Non-pigmented ciliary epithelial cell (primary cell): ENCODE measurements around the gene PTTG1IP.

Experiments
- DNase-seq: peaks from one replicate; pipeline ENCODE4 v3.0.0-alpha.2; 2010; ENCODE audit warnings: low read depth

PTTG1IP gene

DNA sequence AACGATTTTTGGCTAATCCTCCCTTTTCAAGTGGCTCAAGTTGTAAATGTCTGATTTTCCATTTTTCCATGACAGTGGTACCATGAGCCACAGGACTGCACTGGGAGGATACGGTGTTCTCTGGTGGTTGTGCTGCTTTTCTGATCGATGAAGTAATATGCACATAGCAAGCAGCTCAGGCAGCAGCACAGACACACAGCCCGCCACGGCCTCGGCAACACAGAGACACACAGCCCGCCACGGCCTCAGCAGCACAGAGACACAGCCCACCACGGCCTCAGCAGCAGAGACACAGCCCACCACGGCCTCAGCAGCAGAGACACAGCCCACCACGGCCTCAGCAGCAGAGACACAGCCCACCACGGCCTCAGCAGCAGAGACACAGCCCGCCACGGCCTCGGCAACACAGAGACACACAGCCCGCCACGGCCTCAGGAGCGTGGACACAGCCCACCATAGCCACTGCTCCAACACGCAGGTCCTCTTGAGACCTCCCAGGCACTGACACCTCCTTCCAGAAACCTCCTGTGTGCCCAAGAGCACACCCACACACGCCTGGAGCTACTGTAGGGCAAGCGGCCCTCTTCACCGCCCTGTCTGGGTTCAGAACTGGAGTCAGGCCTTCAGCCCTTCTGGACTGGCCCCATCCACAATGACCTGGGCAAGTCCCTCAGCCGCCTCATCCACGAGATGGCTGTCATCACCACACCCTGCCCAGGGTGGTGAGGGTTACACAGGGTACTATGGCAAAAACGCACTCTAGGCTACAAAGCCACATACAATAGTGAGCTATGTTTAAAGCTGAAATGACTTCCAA lies 10.4 kb downstream of the PTTG1IP start:
- no peak for DNase-seq

DNA sequence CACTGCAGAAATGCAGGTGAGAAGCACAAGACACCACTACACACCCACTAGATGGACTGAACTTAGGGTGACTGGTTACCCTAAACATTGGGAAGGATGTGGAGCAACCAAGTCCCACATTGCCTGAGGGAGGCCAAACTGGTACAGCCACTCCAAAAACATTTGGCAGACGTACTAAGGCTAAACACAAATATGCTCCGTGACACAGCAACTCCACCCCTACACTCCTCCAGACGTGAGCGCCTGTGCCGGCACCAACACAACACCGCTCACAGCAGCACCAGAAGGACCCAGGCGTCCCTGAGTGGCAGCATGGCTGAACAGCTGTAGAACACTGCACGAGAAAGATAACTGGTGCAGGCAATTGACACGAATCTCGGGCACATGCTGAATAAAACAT lies 14.7 kb downstream of the PTTG1IP start:
- no peak for DNase-seq

DNA sequence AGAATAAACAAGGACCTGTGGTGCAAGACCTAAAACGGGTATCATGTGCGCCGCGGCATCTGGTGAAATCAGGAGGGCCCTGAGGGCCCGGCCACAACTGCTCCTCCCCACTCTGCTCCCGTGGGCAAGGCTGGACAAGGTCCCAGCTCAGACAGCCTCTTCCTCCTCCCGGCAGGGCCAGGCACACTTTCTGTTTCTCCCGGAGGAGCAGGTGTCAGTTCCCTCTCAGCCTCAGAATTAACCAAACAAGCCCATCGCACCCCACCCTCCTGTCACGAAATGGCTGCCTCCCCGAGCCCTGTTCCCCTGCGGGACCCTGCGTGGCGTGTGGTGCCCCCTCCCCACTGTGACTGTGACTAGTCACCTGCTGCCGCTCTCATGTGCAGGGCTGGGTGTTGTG lies 15.2 kb downstream of the PTTG1IP start:
- no peak for DNase-seq

DNA sequence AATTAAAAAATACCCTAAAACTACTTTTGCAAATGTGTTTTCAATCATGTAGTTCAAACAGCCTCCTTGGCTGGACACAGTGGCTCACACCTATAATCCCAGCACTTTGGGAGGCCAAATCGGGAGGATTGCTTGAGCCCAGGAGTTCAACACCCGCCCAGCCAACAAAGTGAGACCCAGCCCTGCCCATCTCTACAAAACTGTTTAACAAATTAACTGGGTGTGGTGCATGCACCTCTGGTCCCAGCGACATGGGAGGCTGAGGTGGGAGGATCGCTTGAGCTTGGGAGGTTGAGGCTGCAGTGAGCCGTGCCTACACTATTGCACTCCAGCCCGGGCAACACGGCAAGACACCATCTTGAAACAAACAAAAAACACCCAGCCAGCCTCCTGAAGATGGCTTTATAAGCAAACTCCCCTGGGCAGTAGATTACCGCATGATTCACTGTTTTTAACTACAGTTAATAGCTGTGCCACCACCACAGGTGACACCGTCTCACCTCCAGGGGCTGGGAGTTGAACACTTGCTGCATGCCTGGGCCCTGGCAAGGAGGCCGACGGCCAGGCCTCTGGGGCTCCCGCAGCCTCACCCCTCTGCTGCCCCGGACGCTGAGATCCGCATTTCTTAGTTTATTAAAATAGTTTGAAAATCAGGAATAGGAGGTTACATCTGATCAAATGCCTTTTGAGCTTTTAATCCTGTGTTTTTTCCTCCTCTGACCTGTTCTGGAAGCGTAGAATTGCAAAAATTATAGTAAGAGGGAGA lies 16.2 kb downstream of the PTTG1IP start:
- no peak for DNase-seq

DNA sequence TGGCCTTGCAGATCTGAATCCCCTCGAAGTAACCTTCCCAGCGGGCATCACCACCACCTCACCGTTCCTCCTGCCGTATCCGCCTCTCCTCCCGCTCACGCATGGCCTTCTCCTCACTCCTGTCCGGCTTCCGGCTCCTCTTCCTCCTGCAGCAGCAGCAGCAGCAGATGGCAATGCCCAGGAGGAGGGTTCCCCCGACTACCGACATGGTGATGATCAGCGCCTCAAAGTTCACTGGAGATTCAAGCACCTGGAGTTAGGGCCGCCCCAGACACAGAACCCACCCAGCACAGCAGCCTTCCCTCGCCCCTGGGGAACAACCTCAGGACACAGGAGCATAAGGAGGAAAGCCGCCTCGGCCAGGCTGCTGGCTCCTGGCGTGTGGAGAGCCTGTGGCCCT lies 17.4 kb downstream of the PTTG1IP start:
- DNase-seq = no peak

DNA sequence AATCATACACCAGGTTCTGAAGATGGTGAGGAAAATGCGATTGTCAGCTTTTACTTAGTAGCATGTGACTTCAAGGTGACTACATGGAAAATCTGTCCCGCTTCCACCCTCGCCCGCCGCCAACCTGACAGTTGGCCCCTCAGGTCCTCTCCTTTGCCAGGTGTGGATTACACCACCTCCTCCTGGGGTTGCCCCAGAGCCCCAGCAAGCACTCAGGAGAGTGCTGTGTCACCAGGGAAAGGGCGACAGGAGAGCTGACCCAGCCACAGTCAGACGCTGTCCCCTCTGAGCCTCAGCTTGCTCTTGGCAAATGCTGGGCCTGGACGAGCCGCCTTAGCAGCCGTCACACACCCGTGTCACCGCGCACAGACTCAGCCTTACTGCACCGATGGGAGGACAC lies 17.9 kb downstream of the PTTG1IP start:
- DNase-seq = no peak

DNA sequence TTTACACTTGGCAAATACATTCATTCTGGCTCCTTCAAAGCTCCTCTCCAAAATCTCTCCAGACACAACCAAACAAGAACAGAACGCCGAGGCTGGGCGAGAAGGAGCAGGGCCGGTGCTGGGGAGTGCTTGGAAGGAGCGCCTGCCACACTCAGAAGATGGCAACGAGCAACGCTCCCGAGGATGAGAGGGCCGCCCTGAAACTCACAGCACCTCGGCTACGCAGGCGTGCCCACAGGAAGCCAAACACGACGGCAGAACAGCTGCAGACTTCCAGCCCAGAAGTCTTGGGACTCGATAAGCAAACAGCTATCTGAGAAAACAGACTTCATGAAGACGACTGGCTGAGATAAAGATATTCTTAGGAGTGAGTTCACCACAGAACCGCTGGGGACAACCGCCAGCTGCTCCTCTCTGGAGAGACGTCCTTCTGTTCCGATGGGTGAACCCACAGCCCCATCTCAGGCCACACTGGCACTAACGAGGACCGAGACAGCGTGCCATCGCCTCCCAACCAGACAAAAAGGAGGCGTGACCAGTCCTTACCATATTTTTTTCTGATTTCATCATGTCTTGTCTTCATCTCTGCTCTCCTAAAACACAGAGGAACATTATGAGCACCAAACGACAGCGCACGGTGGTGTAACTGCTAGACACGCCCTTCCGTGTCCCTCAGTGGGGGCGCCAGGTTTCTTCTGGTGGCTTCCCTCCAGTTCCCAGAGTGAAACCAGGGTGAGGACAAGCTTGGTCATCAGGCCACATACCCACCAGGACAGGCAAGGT lies 18.6 kb downstream of the PTTG1IP start:
- no peak for DNase-seq

DNA sequence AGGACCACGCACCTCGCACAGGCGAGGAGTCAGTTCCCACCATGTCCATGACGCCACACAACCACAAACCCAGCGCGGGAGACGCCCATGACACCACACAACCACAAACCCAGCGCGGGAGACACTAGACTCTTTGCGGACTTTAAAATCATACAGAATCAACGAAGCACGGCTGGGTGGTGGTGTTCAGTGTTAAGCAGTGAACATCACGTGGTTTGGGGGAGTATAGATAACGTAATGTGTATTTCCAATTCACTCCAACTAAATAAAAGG lies 19.2 kb downstream of the PTTG1IP start:
- DNase-seq = no peak

DNA sequence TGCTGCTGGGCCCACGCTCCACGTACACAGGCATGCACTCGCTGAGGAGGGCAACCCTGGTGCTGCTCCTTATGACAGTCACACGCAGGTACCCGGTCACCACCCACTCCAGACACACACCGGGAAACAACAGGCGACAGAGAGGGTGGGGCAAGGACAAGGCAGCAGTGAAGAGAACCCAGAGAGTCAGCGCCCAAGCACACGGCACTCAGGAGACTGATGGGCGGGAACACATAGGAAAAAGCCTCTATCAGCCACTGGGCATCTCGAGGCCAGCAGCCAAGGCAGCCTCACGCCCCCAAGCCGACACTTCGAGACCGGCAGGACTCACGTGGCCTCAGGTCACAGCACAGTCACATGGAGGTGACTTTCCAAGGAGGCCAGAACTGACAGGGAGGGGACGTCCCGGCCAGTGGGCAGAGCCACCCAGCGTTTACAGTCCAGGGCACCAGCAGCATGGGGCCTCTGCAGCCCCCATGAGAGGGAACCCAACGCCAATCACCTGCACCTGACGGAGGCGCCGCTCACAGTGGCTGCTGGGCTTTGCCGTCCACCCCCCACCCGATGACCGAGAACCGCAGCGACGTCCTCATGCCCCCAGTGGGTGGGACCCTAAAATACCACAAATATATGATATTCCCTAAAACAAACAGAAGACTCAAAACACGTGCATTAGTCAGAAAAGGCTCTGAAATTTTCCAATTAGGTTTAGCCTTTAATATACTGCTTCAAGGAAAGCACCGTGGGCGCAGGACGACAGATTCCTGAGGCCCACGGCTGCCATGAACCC lies 19.7 kb downstream of the PTTG1IP start:
- DNase-seq = no peak

DNA sequence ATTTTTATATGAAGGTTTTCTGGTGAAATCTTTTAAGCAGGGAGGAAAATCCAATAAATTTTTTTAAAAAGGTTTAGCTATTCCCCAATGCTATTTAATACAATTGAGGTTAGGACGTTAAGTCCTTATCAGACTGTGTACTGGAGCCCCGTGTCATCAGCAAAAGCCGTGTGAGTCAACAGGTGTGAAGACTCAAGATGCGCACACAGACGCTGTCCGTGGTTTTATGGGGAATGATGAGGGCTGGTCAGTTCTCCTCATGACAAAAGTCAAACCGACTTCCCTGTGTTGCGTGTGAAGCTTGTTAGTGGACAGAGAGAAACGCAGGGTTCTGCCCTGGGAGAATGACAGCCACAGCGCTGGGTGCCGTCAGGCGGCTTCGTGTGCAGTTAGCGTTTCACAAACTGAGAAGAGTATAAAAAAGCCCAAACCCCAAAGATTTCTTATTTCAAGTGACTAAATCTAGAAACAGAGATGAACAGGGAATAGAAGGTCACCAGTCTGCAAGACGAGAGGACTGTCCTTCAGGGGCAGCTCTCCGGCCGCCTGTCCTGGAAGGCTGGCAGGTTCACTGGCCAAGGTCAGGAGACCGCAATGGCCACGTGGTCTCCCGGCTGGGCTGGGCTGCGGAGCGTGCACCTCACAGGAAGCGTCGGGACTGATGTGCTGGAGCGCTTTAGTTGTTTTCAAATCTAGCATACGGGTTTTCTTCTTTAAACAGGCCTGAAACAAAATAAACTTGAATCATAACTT lies 22.4 kb downstream of the PTTG1IP start:
- no peak for DNase-seq

DNA sequence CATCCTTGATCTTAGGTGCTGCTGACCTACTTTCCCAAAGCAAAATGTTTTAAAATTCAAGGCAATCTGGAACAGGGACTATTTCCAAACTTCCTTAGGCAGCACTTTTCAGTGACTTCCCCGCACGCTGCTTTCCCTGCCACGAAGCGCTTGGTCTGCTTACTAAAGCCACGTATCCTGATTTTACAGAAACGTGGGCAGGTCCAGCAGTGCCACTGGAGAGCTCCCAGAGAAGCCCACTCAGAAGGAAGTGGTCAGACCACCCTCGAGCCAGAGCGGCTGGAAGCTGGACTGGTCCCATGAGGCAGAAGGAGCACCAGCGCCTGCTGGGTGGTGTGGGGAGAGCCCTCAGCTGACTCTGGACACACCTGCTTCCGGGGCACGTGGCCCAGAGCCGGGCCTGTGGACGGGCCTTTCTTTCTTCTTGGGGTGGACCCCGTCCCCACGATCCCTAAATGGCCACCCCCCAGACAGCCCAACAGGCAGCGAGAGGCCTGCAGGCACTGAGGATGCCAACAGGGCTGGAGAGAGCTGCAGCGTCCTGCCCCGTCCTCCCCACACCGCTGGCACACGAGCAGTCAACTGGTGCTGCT lies 23.2 kb downstream of the PTTG1IP start:
- no peak for DNase-seq

DNA sequence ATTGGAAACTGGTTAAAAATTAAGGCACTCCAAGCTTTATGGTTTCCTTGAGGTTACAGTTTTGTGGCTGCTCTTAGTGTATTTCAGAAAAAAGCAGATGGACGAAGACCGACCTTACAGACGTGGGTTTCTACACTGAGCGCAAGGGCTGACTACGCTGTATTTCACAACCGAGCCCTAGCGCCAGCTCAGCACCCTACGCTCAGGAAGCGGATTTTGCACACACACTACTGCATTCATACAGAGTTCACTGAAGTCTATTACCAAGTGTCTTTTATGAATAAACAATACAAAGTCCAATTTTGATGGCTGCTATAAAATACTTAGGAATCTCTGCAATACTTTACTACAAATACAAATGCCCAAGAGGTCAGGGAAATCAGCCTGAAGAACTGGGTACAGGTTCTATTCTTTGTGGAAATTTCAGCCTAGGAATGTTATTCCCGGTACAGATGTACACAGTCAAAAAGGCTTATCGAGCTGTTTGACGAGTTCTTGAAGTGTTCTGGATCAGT lies 23.8 kb downstream of the PTTG1IP start:
- no peak for DNase-seq

DNA sequence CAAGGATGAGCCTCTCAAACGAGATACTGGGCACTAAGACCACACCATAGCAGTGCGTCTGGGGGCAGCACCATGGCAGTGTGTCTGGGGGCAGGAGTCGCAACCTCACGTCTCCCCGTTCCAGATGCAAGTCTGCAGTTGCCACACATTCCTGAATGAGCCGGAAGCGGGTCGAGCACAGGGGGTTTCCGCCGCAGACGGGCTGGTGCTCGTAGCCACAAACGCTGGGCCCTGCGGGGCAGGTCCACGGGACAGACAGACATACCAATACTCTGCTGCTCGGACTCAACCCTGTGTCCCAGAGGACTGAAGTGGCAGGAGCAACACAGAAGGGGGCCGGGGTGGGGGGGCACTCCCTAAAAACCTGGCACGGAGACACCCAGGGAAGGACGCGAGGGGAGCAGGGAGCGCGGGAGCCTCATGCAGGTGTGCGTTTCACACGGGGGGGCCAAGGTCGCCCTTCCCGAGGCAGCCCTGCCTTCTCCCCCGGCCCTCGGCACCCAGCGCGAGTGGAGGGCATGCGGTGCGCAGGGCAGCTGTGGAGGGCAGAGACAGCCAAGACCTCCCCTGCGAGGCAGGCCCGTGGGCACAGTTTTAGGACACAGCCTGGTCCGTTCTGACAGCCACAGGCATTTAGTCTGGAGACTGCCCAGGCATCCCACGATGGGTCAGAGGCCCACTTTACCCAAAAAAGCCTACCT lies 24.5 kb downstream of the PTTG1IP start:
- no peak for DNase-seq

DNA sequence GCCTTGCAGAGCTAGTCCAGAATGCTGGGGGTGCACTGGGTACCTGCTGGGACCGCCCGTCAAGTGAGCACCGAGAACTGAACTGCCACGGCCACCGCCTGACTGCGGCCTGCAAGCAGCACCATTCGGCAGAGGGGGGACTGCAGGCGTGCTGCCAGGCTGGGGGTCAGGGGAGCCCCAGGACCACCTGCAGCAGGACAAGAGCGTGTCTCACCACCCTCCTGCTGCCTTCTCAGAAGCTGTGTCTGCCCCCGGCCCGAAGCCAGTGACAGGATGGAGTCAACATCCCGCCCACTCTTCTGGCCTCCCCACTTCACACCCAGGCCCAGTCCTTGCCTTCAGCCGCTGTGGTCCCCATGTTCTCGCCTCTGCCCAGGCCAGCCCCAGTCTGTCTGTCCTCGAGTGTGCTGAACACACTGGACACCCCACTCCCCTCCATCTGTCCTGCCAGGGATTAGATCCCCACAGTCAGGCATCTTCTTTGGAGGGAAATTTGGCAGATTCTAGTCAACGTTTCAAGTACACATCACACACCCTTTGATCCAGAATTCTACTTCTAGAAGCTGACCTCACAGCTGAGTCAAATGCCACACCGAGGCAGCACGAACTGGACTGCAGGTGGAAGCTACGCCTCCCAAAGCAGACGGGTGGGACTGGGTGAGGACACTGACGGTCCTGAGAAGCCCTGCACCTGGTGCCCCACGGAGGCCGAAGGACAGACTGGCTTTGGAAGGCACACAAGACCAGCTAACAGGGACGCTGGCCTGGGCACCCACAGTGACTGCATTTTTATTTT lies 26.0 kb downstream of the PTTG1IP start:
- no peak for DNase-seq

DNA sequence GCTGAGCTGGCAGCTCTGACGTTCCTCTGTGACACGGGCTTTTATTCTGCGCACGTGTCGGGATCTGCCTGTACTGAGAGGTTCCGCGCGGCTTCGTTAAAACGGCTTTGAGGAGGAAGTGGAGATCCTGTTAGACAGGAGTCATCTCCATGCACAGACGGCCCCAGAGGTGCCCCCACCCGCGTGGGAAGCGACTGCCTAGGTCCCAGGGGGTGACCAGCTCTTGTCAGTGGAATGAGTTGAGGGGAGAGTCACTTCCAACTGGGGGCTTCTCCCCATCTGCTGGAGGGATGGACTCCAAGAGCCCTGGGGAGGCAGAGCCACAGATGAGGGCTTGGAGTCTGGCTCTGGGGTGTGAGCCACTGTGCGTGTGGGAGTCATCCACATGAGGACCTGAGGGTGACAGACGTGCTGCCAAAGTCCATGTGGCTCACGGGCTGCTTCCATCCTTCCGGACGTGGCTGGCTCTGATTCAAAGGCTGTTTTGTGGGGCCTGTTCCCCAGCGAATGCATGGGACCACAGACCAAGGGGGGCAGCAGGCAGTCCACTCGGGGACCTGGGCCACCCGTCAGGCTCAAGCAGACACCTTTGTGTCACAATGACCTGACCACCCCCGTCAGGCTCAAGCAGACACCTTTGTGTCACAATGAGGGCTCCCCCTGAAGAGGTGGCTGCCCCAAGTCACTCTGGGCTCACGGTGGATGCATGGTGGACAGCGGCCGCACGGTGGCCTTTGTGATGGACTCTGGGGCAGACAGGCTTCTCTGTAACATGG lies 26.8 kb downstream of the PTTG1IP start:
- DNase-seq = no peak

DNA sequence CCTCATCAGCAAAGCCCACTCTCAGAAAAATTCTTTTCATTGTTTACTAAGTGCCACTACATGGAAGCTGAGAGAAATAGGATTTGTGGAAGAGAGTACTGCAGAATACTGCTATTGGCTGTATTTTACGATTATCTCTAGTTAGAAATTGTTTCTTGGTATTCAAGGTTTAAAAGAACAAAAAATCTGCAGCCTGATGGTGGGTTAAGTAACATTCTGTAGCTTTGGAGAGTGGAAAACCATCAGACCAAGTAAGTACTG lies 27.3 kb downstream of the PTTG1IP start:
- DNase-seq = no peak

DNA sequence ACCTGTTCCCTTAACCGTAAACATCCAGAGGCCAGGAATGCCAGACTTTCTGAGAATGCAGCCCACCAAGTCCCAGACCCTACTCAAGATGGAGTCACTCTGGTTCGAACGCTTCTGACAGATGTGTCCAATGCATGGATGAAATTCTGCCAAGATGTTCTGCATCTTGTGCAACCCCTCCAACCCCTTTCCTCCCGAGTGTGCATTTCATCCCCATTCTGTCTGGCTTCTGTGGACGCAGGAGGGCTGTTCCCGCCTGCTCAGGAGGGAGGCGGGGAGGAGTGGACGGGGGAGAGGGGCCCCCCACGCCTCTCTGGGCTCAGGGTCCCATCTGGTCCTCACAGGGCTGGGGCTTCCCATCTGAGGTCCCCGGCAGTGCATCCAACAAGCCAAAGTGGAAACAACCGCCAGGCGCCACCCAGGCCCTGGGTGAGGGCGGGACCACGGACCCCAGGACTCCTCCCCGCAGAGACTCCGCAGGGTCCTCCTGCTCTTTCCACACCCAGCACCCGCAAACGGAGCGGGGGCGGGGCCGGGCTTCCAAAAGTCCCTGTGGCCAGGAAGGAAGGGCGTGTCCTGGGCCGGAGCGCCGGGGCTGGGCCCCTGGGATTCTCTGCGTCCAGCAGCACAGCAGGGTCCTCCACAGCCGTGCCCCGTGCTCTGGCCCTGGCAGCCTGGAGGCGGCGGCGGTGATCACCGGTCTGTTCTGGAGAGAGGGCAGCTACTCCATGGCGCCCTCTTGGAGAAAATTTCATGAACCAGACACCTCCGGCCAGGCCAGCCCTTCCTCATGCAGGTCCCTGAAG lies 27.9 kb downstream of the PTTG1IP start:
- DNase-seq = no peak

DNA sequence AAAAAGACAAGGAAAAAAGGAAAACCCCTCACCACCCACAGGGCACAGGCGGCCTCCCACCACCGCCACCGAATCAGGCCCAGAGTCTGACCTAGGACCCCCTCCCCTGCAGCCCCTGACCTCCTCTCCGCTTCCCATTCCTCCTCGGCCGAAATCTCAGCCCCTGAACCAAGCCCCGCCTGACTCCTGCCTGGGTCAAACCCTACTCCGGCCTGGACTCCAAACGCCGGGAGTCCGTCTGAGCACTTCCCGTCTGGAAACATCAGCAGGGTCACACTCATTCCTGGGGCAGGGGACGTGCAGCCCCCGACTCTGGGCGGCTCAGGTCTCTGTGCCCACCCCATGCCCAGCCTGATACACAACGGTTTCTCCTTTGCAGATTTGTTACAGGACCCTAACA lies 29.2 kb downstream of the PTTG1IP start:
- no peak for DNase-seq
